Esophagus muscularis mucosa (tissue), 4 donors: ENCODE results near the gene NCLN. TPM values are rescaled to one million over a fixed set of nuclear protein-coding genes. Genes with fewer than 3 reads are reported as not detected.

Source experiments
- DNase-seq: peaks from one replicate; pipeline ENCODE4 v3.0.0-alpha.2; 2017; ENCODE audit errors: extremely low spot score
- H3K27ac ChIP-seq, 4 donors: fragments of 200-600 bp; sonication (generic); replicated peaks in 1 of 4; 1 replicate in 3 of 4; 2 replicates in 1 of 4; pipeline ENCODE4 v1.5.1; 2016 to 2019; ENCODE audit warnings: mild to moderate bottlenecking in 1 of 4
- H3K27me3 ChIP-seq, 4 donors: fragments of 200-600 bp; sonication (generic); one replicate each; pipeline versions ENCODE4 v1.5.1 to v1.6.0; 2016 to 2019
- H3K36me3 ChIP-seq, 4 donors: fragments of 200-600 bp; sonication (generic); one replicate each; pipeline ENCODE4 v1.5.1; 2016 to 2019
- H3K4me1 ChIP-seq, 4 donors: fragments of 200-600 bp; sonication (generic); one replicate each; pipeline ENCODE4 v1.5.1; 2016 to 2019
- H3K4me3 ChIP-seq, 4 donors: fragments of 200-600 bp; sonication (generic); 1 replicate in 2 of 4; 2 replicates in 2 of 4; pipeline ENCODE4 v1.5.1; 2016 to 2019; ENCODE audit warnings: mild to moderate bottlenecking in 4 of 4, moderate library complexity in 1 of 4
- H3K9me3 ChIP-seq, 4 donors: fragments of 200-600 bp; sonication (generic); 1 replicate in 3 of 4; 2 replicates in 1 of 4; pipeline ENCODE4 v1.5.1; 2016 to 2019
- CTCF ChIP-seq, 3 experiments: fragments of 200-600 bp in 2 of 3; fragments of 450-650 bp in 1 of 3; sonication (generic) in 2 of 3; IDR thresholded peaks; one replicate each; pipeline ENCODE4 v1.5.1; 2017 to 2019; ENCODE audit warnings: antibody characterized with exemption in 3 of 3, mild to moderate bottlenecking in 2 of 3, moderate library complexity in 1 of 3
- EP300 ChIP-seq: sonication (generic); formaldehyde crosslinking; IDR thresholded peaks from one replicate; pipeline ENCODE4 v1.6.1; 2017; ENCODE audit warnings: antibody characterized with exemption
- POLR2A ChIP-seq: fragments of 450-650 bp; IDR thresholded peaks from one replicate; pipeline ENCODE4 v1.6.1; 2017; ENCODE audit warnings: antibody characterized with exemption, moderate library complexity, mild to moderate bottlenecking, low read depth
- POLR2AphosphoS5 ChIP-seq, 2 donors: sonication (generic); formaldehyde crosslinking; IDR thresholded peaks; one replicate each; pipeline ENCODE4 v1.6.1; 2017; ENCODE audit warnings: antibody characterized with exemption in 2 of 2
- WGBS: methylation state at CpG from one replicate; pipeline ENCODE4 v1.1.5; 2018; 5-methylcytosine and 5-hydroxymethylcytosine counted together
- intact Hi-C: fragments of 100-400 bp; cut with DNase I; formaldehyde crosslinking; loops from one replicate; pipeline ENCODE4 v1.15.1; 2023
- total RNA-seq, 4 donors: library from RNA; depleted of rRNA; stranded (reverse); fragments of >200 nt; gene quantifications; one replicate each; pipeline versions ENCODE4 v1.1.0 to v1.2.1, GENCODE V29; 2016

NCLN gene
- total RNA-seq, 4 donors from 2014 or later, result 26.2 to 33.6 (median 29.7) TPM

GRCh38 chr19:3149526-3150505, 35.9 kb upstream of the NCLN start:
- intact Hi-C loops, result no loop called here
- Histone ChIP-seq H3K4me1 (peaks cover 0 to 1% (median 0%) of the 10 kb centered on the region in 4 donors), H3K27me3 (peaks cover 0 to 52% (median 0%) of the 10 kb centered on the region in 4 donors), H3K4me3 (no peak overlapping the region), H3K9me3 (no peaks in the 10 kb centered on the region), H3K36me3 (no peaks in the 10 kb centered on the region), H3K27ac (no peak overlapping the region)
- DNase-seq, result no peak
- WGBS, result 60% methylated on average over 32 of the region's 35 CpGs
- TF ChIP-seq CTCF (IDR thresholded peaks at IDR 0.05) (no peak), EP300 (no peak), POLR2A (no peak), POLR2AphosphoS5 (IDR thresholded peaks at IDR 0.05) (no peak)

- intact Hi-C loops, result no loop called here
- 67% methylated on average over 2 of the region's 5 CpGs for WGBS
- H3K27ac ChIP-seq, result no peak overlapping the region
These were observed 34.9 kb upstream of the NCLN start for GRCh38 chr19:3150739-3151329.

GRCh38 chr19:3151563-3152418, 33.9 kb upstream of the NCLN start:
- Histone ChIP-seq H3K36me3 (no peaks in the 10 kb centered on the region), H3K27me3 (peaks cover 0 to 38% (median 0%) of the 10 kb centered on the region in 4 donors), H3K4me3 (no peak overlapping the region), H3K27ac (no peak overlapping the region), H3K4me1 (peaks cover 0 to 9% (median 4%) of the 10 kb centered on the region in 4 donors), H3K9me3 (no peaks in the 10 kb centered on the region)
- intact Hi-C loops, result no loop called here
- WGBS, result 83% methylated on average over 13 of the region's 14 CpGs
- TF ChIP-seq CTCF (IDR thresholded peaks at IDR 0.05) (no peak), POLR2AphosphoS5 (IDR thresholded peaks at IDR 0.05) (no peak), POLR2A (no peak), EP300 (no peak)
- no peak for DNase-seq

More at GRCh38 chr19:3150739-3151329, 34.9 kb upstream of the NCLN start:
- Histone ChIP-seq H3K4me3 (no peak overlapping the region), H3K36me3 (no peaks in the 10 kb centered on the region), H3K4me1 (peaks cover 0 to 8% (median 4%) of the 10 kb centered on the region in 4 donors), H3K27me3 (peaks cover 0 to 48% (median 0%) of the 10 kb centered on the region in 4 donors), H3K9me3 (no peaks in the 10 kb centered on the region)
- TF ChIP-seq EP300 (no peak), POLR2AphosphoS5 (IDR thresholded peaks at IDR 0.05) (no peak), CTCF (IDR thresholded peaks at IDR 0.05) (no peak), POLR2A (no peak)
- DNase-seq, result no peak

- Histone ChIP-seq H3K4me3 (no peak overlapping the region), H3K4me1 (peaks cover 0 to 9% (median 4%) of the 10 kb centered on the region in 4 donors), H3K27ac (no peak overlapping the region), H3K9me3 (no peaks in the 10 kb centered on the region), H3K27me3 (peaks cover 0 to 37% (median 0%) of the 10 kb centered on the region in 4 donors), H3K36me3 (no peaks in the 10 kb centered on the region)
- no peak for TF ChIP-seq POLR2A
- TF ChIP-seq CTCF (IDR thresholded peaks at IDR 0.05), result no peak
- TF ChIP-seq EP300, result no peak
- TF ChIP-seq POLR2AphosphoS5 (IDR thresholded peaks at IDR 0.05), result no peak
- intact Hi-C loops, result no loop called here
- 90% methylated on average over 3 of the region's 3 CpGs for WGBS
- DNase-seq, result no peak
These were observed 33.3 kb upstream of the NCLN start for GRCh38 chr19:3152419-3152780.
